Forelimb muscle (tissue), 1 donor: ENCODE data around the gene EFHB. TPM values are rescaled to one million over a fixed set of nuclear protein-coding genes. Genes with fewer than 3 reads are reported as not detected.
"Not testable (repeated sequence)": the region's sequence is repeated elsewhere in the genome, so short reads cannot be mapped to it uniquely, and the experiment has no call there.

Experiments
- DNase-seq: peaks from one replicate; pipeline ENCODE4 v3.0.0-alpha.2; 2013; ENCODE audit warnings: low read depth
- polyA plus RNA-seq: library from polyadenylated mRNA; unstranded; fragments of 120-200 nt; gene quantifications from one replicate; pipeline ENCODE4 v1.2.1, GENCODE V29; 2013; ENCODE audit not compliant: insufficient read length

Gene EFHB
- polyA plus RNA-seq, 1 donor, result 0.66 TPM

DNA sequence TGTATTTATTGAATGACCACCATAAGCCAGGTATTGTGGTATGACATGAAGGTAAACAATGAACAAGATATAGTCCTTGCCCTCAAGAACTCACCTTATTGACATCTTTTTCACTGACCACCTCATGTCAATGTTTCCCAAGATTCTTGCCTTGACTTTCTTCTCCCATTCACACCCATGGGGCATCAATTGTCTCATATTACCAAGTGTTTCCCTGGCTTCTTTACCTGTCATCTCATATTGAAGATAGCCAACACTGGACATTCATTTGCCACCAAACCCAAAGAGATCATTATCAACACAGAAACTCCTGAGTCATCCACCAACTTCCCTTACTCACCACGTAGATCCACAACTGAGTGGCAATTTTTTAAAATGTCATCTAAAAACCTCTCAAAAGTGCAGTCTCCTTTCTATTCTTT lies 2.2 kb downstream of the EFHB start:
- DNase-seq, result no peak

DNA sequence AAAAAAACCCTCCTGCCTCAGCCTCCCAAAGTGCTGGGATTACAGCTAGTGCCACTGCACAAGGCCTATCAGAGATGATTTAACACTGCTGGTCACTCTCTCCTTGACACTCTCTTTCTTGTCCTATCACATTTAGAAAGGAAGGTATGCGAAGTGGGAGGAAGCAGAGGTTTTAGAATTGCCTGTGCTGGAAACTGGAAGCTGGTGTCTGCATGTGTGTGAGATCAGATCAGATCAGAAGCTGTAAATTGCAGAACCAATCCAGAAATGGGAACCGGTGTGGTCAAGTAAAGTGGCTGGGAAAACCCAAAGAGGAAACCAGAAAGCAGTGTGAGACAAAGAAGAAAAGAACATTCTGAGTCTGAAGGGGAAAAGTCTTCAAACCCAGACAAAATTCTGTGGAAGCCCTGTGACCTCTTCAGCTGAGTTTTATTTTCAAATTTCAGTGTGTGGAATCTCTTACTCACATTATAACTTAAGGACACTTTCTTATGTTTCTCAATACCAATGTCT lies 2.8 kb downstream of the EFHB start:
- DNase-seq, result no peak

DNA sequence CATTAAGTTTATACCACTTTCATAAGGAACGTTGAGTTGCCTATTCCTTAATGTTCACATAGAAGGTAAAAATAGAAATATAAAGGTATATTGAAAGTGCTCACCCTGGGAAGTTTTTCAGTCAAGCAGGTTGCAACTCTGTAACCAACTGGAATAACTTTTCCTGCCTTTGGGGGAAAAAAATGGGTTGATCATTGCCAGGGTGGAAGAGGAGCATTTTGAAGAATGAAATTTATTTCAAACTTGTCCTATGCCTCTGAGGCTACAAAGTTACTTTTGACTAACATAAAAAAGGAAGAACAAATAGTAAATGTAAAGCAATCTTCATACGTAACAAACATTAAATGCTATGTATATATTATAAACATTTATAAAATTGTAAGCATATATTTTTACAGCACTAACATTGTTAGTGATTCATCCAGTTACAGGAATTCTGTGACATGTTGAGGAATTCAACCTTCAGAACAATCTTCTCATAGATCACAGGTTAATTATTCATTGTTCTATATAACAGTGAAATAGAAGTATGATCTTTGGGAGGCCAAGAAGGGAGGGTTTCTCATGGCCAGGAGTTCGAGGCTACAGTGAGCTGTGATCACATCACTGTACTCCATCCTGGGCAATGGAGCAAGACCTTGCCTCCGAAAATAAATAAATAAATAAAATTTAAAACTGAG lies 13.5 kb downstream of the EFHB start:
- DNase-seq, result no peak

DNA sequence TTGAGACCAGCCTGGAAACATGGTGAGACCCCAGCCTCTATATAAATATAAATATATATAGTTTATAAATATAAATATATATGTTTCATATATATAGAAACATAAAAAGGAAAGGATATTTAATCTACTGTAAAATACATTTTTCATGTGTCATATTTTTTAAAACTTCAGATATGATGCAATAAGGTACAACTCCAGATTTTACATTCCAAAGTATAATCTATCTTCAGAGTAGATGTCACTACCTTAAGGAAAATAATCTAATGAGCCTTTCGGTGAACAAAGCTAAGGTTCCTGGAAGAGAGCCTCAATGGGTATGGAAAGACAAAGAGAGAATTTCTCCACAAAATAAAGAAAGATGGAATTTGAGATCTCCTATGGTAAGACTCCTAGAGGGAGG lies 16.9 kb downstream of the EFHB start:
- DNase-seq, result no peak

DNA sequence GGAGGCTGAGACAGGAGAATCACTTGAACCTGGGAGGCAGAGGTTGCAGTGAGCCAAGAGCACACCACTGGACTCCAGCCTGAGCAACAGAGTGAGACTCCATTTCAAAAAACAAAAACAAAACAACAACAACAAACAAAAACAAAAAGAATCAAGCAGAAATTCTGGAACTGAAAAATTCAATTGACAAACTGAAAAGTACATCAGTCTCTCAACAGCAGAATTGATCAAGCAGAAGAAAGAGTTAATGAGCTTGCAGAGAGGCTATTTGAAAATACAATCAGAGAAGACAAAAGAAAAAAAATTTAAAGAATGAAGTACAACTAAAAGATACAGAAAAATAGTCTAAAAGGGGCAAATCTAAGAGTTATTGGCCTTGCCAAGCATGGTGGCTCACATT lies 22.6 kb downstream of the EFHB start:
- no peak for DNase-seq

DNA sequence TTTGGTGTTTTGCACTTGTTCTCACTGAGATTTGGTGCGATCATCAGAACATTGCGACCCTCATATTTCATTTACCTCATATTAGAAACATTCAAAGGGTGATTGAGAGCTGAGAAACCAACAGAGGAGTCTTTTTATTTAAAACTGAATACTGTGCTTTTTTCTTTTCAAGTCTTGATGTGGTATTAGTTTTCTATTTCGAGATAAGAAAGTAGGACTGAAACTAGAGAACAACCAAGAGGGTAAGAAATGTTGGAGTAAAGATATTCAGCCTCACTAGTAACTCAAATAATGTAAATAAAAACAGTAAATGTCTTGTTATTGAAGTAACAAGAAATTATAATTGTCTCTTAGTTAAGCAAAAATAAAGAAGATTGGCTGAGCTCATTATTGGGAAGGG lies 26.5 kb downstream of the EFHB start:
- no peak for DNase-seq

DNA sequence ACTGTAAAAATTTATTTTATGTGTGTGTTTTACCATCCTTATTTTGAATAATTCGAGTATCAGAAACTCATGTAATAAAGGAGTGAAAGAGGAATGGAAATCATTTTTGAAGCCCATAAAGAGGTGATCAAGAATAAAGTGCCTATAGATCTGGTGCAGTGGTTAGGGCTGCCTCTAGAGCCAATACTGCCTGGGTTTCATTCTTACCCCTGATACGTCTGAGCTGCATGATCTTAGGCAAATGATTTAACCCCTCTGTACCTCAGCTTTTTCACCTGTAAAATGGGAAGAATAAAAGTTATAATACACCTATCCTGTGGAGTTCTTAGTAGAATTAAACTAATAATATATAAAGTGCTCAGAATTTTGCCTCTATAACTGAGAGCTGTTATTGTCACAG lies 30.4 kb downstream of the EFHB start:
- no peak for DNase-seq

DNA sequence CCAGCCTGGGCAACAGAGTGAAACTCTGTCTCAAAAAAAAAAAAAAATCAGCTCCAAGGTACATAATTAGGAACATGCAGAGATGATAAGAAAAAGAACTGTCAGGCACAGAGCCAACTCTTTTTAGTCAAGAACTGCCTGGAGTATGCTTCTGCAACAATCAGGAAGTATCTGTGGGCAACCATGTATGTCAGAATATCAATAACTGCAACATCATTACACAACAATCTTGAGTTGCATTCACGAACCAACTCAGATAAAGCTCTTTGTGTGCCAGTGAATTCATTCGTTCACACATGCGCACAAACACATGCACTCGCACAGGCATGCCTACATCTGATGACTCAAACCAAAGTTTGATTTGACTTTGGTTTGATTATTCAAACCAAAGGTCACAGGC lies 32.1 kb downstream of the EFHB start:
- DNase-seq, result no peak

DNA sequence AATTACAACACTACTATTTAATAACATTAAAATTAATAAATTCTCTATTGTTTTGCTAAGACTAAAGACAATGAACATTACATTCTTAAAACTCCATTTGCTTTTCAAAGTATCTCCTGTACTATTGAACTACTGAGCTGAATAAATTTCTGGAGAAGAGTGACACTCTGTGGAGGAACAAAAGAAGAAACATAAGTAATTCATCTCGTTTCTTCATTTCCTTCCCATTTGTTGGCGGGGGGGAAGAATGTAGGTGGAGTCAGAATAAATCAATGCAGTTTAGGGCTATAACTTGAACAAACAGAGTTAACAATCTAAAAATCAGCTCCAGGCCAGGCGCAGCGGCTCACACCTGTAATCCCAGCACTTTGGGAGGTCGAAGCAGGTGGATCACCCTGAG lies 32.7 kb downstream of the EFHB start:
- no peak for DNase-seq

DNA sequence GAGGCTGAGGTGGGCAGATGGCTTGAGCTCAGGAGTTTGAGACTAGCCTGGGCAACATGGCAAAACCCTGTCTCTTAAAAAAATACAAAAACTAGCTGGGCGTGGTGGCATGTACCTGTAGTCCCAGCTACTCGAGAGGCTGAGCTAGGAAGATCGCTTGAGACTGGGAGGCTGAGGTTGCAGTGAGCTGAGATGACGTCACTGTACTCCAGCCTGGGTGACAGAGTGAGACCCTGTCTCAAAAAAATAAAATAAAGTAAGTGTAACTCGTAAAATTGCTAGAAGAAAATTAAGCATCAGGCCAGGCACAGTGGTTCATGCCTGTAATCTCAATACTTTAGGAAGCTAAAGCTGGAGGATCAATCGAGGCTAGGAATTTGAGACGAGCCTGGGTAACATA lies 34.2 kb downstream of the EFHB start:
- DNase-seq, result not testable (repeated sequence)

DNA sequence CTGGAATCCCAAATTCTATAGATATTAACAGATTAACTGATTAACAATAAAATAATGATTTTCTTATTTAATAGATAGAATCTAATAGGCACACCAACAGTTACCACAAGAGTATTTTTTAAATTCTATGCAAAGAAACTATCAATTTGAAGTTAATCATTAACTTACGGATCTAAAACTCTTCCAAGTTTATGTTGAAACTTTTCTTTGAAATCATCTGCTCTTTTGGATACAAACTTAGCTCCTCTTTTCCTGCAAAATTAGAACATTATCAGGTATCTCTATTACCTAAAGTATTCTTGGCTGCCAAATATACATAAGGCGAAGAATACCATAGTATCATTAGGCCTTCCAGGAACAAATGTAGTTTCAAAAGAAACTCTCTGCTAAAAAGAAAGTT lies 34.8 kb downstream of the EFHB start:
- DNase-seq, result no peak

DNA sequence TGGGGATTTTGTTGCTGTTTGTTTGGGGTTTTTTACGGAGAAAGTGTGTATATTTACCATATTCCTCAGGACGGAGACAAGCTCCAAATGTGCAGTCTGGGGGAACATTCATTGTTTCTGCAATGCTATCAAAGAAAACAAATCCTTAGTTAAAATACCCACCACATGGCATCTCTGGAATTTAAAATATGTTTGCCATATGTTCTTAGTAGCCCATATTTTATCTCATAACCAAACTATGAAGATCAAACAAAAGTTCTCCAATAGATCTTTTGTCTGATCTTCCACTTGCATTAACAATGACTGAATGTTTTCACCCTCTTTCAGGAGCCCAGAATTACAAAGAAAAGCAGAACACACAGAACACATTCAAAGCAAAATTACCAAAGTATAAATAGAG lies 35.3 kb downstream of the EFHB start:
- DNase-seq, result no peak

DNA sequence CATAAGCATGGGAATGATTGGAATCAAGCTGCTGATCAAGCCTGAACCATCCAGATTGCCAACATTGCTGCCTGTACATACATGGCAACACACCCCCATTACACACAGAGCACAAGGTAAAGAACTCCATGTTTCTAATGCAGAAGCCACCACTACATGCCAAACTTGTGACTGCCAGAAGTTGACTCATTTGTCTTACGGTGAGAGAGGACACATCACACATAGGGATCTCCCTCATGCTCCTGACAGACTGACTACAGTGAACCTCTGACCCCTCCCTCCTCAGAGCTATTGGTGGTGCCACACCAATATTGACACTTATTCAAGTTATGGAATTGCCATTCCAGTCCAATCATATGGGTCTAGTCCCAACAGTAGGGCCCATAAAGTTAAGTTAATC lies 42.3 kb downstream of the EFHB start:
- no peak for DNase-seq

DNA sequence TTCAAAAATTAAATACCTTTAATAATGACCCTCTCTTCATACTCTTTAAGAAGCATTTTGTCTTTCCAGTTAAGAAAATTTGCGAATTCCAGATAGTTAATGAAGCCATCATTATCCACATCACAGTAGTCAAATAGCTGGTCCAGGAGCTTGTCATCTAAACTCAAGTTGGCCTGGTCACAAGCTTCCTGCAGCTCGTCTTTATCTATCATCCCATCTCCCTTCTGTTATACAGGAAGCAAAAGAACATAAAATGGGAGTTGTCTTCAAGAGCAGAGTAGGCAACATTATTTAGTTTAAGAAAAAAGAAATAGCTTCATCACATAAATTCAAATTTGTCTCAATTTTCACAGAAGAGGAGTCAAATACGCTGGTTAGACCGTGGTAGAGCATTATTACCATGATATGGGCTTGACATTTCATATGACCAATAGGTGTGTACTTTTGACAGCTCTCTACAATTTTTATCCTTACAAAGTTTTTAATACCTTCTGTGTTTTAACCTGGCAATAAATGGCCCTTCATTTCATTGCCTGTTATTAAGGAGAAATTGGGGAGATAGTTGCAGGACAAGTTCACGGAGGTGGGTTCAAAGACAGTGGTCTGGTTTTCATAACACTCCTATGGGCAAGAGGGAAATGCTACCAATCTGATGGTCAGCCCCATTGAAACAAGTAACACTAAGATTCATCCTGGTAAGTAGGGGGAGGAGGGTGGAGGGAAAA lies 45.4 kb downstream of the EFHB start:
- no peak for DNase-seq

DNA sequence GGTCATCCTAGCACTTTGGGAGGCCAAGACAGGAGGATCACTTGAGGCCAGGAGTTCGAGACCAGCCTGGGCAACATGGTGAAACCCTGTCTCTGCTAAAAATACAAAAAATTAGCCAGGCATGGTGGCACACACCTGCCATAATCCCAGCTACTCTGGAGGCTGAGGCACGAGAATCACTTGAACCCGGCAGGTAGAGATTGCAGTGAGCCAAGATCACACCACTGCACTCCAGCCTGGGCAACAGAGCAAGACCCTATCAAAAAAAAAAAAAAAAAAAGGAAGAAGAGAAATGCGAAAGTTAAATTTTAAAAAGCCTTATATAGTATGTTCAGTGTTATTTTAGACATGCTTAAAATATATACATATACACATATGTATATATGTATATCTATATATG lies 46.9 kb downstream of the EFHB start:
- not testable (repeated sequence) for DNase-seq

DNA sequence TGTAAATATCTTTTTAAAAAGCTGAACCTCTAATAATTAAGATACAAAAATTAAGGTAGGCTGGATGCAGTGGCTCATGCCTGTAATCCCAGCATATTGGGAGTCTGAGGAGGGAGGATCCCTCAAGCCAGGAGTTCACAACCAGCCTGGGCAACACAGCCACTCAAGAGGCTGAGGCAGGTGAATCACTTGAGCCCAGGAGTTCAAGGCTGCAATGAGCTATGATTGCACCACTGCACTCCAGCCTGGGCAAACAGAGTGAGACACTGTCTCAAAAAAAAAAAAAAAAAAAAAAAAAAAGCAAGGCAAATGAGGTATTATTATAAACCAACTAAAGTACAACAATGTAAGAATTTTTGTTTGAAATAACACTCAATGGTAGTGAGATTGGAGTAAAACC lies 47.6 kb downstream of the EFHB start:
- DNase-seq, result no peak

DNA sequence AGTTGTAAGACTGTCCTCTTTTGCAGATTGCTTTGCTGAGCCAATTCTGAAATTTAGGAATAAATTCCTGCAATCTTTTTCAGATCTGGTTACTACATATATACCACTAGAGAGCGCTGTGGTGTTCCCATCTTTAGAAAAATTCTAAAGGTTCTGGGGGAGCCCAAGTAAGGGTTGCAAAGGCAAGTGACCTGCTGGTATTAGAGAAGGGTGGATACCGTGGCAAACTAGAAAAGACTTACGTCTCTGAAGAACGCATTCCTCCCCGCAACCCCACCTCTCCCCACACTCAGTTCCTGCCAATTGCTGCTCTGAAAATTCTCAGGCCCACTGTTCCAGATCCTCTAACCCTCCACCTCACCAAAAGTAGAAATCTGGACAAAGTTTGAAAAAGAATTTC lies 48.5 kb downstream of the EFHB start:
- DNase-seq, result no peak

DNA sequence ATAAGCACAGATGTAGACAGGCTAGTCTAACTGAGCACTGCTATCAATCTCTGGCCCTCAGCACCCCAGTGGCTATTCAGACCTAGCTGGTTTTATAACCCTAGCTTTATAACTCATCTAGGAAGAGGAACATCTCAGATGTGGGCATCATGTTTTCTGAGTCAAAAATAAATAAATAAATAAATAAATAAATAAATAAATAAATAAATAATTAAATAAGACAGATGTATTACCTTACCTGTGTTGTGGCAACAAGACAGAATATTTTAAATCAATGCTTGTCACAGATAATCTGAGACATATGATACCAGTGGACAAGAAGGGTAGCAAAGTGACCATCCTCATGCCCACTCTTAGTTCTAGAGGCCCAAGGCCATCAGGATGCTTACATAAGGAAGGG lies 52.2 kb downstream of the EFHB start:
- DNase-seq, result no peak

DNA sequence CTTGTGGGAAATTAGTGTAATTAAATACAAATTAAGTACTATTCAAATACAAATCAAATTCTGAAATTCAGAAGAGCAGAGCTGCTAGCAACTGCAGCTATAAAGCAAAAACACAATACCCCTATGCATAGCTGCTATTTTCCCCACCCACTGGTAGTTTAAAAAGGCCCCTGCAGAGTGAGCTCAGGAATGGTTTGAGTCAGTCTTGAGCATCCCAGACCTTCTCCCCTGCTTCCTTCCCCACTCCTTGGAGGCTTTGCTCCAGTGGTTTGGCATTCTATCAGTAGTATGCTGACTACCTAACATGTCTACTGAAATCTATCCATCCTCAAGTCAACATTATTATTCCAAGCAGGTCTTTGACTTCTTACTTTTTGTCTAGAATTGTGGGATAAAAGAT lies 53.0 kb downstream of the EFHB start:
- no peak for DNase-seq

DNA sequence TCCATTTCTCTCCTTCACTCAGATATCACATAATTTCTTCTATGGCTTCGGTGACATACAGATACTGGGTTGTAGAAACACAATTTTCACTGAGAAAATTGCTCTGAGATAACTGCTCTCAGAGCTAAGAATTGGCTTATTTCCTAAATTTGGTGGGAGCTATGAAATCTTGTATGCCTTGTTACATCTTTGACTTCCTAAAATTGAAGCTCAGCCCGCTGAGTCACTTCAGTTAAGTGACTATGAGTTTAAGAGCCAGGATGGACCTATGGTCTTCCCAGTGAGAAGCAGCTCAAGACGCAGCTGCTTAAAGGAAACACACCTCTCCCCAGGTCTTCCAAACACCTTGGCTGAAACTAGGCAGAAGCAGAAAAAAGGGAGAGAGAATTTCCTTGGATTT lies 56.4 kb downstream of the EFHB start:
- DNase-seq, result no peak

DNA sequence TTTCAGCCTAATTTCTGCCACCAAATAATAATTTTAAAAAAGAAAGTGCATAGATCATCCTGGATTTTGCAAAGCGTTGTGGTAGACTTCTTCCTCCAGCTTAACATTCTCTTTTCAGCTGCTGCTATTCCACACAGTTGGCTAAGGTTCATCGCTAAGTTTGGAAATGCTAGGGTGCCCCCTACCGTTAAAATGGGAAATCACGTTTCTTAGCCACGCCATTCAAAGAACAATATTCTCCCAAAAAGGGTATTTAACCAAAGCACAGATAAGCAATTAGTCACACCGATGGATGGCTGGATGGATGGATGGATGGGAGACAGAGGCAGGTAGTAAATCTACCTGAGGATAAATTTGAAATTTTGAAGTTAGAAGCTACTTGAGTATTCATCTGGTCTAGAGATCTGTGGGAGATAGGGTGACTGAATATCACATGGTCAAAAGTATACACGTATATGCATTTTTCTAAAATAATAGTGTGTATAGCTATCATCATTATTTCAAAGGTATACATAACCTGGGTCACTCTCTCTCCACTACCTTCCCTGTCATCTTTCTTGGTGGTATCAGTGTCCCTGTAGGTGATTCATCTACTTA lies 67.2 kb downstream of the EFHB start:
- peak; percentile 39 for DNase-seq

DNA sequence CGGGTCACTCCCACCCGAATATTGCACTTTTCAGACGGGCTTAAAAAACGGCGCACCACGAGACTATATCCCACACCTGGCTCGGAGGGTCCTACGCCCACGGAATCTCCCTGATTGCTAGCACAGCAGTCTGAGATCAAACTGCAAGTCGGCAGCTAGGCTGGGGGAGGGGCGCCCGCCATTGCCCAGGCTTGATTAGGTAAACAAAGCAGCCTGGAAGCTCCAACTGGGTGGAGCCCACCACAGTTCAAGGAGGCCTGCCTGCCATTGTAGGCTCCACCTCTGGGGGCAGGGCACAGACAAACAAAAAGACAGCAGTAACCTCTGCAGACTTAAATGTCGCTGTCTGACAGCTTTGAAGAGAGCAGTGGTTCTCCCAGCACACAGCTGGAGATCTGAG lies 78.7 kb downstream of the EFHB start:
- not testable (repeated sequence) for DNase-seq

DNA sequence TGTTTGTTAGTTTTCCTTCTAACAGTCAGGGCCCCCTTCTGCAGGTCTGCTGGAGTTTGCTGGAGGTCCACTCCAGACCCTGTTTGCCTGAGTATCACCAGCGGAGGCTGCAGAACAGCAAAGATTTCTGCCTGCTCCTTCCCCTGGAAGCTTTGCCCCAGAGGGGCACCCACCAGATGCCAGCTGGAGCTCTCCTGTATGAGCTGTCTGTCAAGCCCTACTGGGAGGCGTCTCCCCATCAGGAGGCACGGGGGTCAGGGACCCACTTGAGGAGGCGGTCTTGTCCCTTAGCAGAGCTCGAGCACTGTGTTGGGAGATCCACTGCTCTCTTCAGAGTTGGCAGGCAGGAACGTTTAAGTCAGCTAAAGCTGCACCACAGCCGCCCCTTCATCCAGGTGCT lies 87.4 kb downstream of the EFHB start:
- DNase-seq, result not testable (repeated sequence)
